H1 (cell line): ENCODE results near the gene C2orf81. TPM values are rescaled to one million over a fixed set of nuclear protein-coding genes. Genes with fewer than 3 reads are reported as not detected.

Experiments used
- CTCF ChIA-PET: fragments of 300-600 bp; sonication (Branson Sonifier 250); formaldehyde crosslinking; loops from one replicate; lab custom pipeline; 2021; ENCODE audit not compliant: partially characterized antibody; lab: Charles Lee
- POLR2A ChIA-PET: fragments of 300-600 bp; sonication (Branson Sonifier 250); formaldehyde crosslinking; loops from one replicate; lab custom pipeline; 2021; ENCODE audit warnings: inconsistent platforms; ENCODE audit not compliant: partially characterized antibody; lab: Charles Lee
- DNase-seq, 2 experiments: peaks; one replicate each; pipeline versions ENCODE4 v3.0.0 to v3.0.0-alpha.2; 2010 to 2022; ENCODE audit warnings: low spot score in 2 of 2, low read depth in 1 of 2, mixed read lengths in 1 of 2
- FAIRE-seq: peaks from 2 replicates; lab custom pipeline; 2011; peaks lifted over from hg19 to GRCh38; lab: Jason Lieb, UNC
- H2AFZ ChIP-seq: 2 replicates; pipeline ENCODE4 v1.8.1; 2012; ENCODE audit warnings: low read length, inconsistent platforms
- H2AK5ac ChIP-seq: 2 replicates; pipeline ENCODE4 v1.6.1; 2013; ENCODE audit warnings: low read depth, low read length
- H2BK120ac ChIP-seq: replicated peaks from 2 replicates; pipeline ENCODE3; 2013; ENCODE audit warnings: low read depth, low read length, inconsistent platforms
- H2BK12ac ChIP-seq: 2 replicates; pipeline ENCODE4 v1.6.1; 2013; ENCODE audit warnings: low read depth, low read length
- H2BK15ac ChIP-seq: 2 replicates; pipeline ENCODE4 v1.6.1; 2013; ENCODE audit warnings: low read length
- H2BK20ac ChIP-seq: 2 replicates; pipeline ENCODE4 v1.6.1; 2013; ENCODE audit warnings: low read length
- H2BK5ac ChIP-seq: 2 replicates; pipeline ENCODE4 v1.6.1; 2013; ENCODE audit warnings: low read depth, low read length
- H3K14ac ChIP-seq: 2 replicates; pipeline ENCODE4 v1.6.1; 2013; ENCODE audit warnings: inconsistent platforms; ENCODE audit not compliant: insufficient read length
- H3K18ac ChIP-seq: 2 replicates; pipeline ENCODE4 v1.6.1; 2013; ENCODE audit warnings: low read length; ENCODE audit errors: extremely low read depth
- H3K23ac ChIP-seq: 2 replicates; pipeline ENCODE4 v1.6.1; 2013; ENCODE audit warnings: inconsistent platforms; ENCODE audit not compliant: insufficient read length
- H3K23me2 ChIP-seq: 2 replicates; pipeline ENCODE4 v1.6.1; 2013; ENCODE audit warnings: low read depth, low read length
- H3K27ac ChIP-seq: 2 replicates; pipeline ENCODE4 v1.6.1; 2011; ENCODE audit warnings: low read depth, low read length, inconsistent platforms
- H3K27me3 ChIP-seq, 4 experiments: replicated peaks in 1 of 4; 1 replicate in 1 of 4; 2 replicates in 3 of 4; pipeline versions ENCODE4 v1.6.1 to v1.8.1; 2011 to 2013; ENCODE audit warnings: low read length in 3 of 4, mild to moderate bottlenecking in 3 of 4, inconsistent platforms in 2 of 4, mixed read lengths in 2 of 4, moderate library complexity in 1 of 4; ENCODE audit not compliant: control insufficient read depth in 3 of 4, insufficient read depth in 3 of 4; ENCODE audit errors: extremely low read depth in 1 of 4
- H3K36me3 ChIP-seq, 4 experiments: 2 replicates each; pipeline versions ENCODE4 v1.6.1 to v1.8.1; 2011 to 2013; ENCODE audit warnings: mild to moderate bottlenecking in 4 of 4, low read length in 3 of 4, moderate library complexity in 2 of 4, control low read depth in 1 of 4, inconsistent platforms in 1 of 4; ENCODE audit not compliant: insufficient read depth in 4 of 4, control insufficient read depth in 2 of 4
- H3K4ac ChIP-seq: replicated peaks from 2 replicates; pipeline ENCODE3; 2013; ENCODE audit warnings: low read length, low read depth, mixed read lengths, inconsistent platforms; ENCODE audit not compliant: insufficient read length
- H3K4me1 ChIP-seq, 4 experiments: replicated peaks in 1 of 4; 1 replicate in 1 of 4; 2 replicates in 3 of 4; pipeline versions ENCODE4 v1.6.1 to v1.8.1; 2011 to 2013; ENCODE audit warnings: low read length in 3 of 4, inconsistent platforms in 2 of 4, mixed read lengths in 1 of 4; ENCODE audit not compliant: insufficient read depth in 4 of 4, control insufficient read depth in 3 of 4
- H3K4me2 ChIP-seq, 2 experiments: 2 replicates each; pipeline versions ENCODE4 v1.6.1 to v1.8.1; 2011 to 2013; ENCODE audit warnings: low read depth in 2 of 2, low read length in 2 of 2, control low read depth in 1 of 2, inconsistent platforms in 1 of 2, mild to moderate bottlenecking in 1 of 2; ENCODE audit not compliant: insufficient read depth in 1 of 2
- H3K4me3 ChIP-seq, 4 experiments: fragments of 200-600, 300-600 bp in 1 of 4; sonication (generic), shearing (Covaris generic), sonication (Bioruptor Twin) in 1 of 4; 2 replicates each; pipeline versions ENCODE4 v1.5.1 to v1.8.1; 2011 to 2016; ENCODE audit warnings: low read length in 4 of 4, low read depth in 3 of 4, control low read depth in 2 of 4, inconsistent platforms in 2 of 4, mild to moderate bottlenecking in 2 of 4, mixed read lengths in 1 of 4, moderate library complexity in 1 of 4; ENCODE audit not compliant: insufficient read depth in 2 of 4; ENCODE audit errors: extremely low read depth in 1 of 4
- H3K56ac ChIP-seq: replicated peaks from 2 replicates; pipeline ENCODE3; 2013; ENCODE audit warnings: low read depth, mild to moderate bottlenecking, mixed read lengths, low read length, inconsistent platforms; ENCODE audit not compliant: insufficient read length
- H3K79me1 ChIP-seq: 2 replicates; pipeline ENCODE4 v1.6.1; 2013; ENCODE audit warnings: low read depth, low read length, control low read depth
- H3K79me2 ChIP-seq, 2 experiments: 2 replicates each; pipeline versions ENCODE4 v1.6.1 to v1.8.1; 2012 to 2013; ENCODE audit warnings: low read length in 2 of 2, mild to moderate bottlenecking in 2 of 2, inconsistent platforms in 1 of 2; ENCODE audit not compliant: insufficient read depth in 2 of 2, control insufficient read depth in 1 of 2
- H3K9ac ChIP-seq, 4 experiments: replicated peaks in 1 of 4; 1 replicate in 1 of 4; 2 replicates in 3 of 4; pipeline versions ENCODE4 v1.6.1 to v1.8.1; 2011 to 2013; ENCODE audit warnings: low read depth in 3 of 4, low read length in 3 of 4, control low read depth in 2 of 4, mild to moderate bottlenecking in 2 of 4, moderate library complexity in 2 of 4, inconsistent platforms in 1 of 4; ENCODE audit errors: extremely low read depth in 1 of 4
- H3K9me3 ChIP-seq, 2 experiments: 2 replicates each; pipeline versions ENCODE4 v1.6.1 to v1.8.1; 2012 to 2013; ENCODE audit warnings: mild to moderate bottlenecking in 2 of 2, moderate library complexity in 2 of 2, control low read depth in 1 of 2, inconsistent platforms in 1 of 2, low read depth in 1 of 2, low read length in 1 of 2, mixed read lengths in 1 of 2; ENCODE audit not compliant: insufficient read depth in 2 of 2
- H4K20me1 ChIP-seq, 2 experiments: replicated peaks in 1 of 2; 2 replicates each; pipeline versions ENCODE3 to v1.8.1; 2011 to 2013; ENCODE audit warnings: inconsistent platforms in 2 of 2, low read length in 2 of 2, mild to moderate bottlenecking in 1 of 2; ENCODE audit not compliant: insufficient read depth in 2 of 2, control insufficient read depth in 1 of 2
- H4K5ac ChIP-seq: 2 replicates; pipeline ENCODE4 v1.6.1; 2013; ENCODE audit warnings: low read length, low read depth, mixed read lengths, inconsistent platforms; ENCODE audit not compliant: insufficient read length
- H4K8ac ChIP-seq: 2 replicates; pipeline ENCODE4 v1.8.0; 2013; ENCODE audit warnings: mild to moderate bottlenecking, moderate library complexity, low read length, inconsistent platforms; ENCODE audit not compliant: insufficient read depth; ENCODE audit errors: extremely low read depth
- H4K91ac ChIP-seq: replicated peaks from 2 replicates; pipeline ENCODE3; 2013; ENCODE audit warnings: low read length, mixed read lengths, inconsistent platforms; ENCODE audit not compliant: insufficient read length
- SP1 ChIP-seq: IDR thresholded peaks from 2 replicates; pipeline ENCODE4 v1.6.1; 2011; ENCODE audit warnings: low read depth, low read length
- WGBS, 2 experiments: shearing (Covaris generic) in 1 of 2; methylation state at CpG; one replicate each; pipeline versions ENCODE4 v1.1.6 to v1.1.7; 2013 to 2015; ENCODE audit warnings: low lambda C conversion rate in 2 of 2, mixed read lengths in 2 of 2, inconsistent platforms in 1 of 2, low coverage in 1 of 2, missing lambda C conversion rate in 1 of 2; ENCODE audit not compliant: insufficient replicate concordance in 2 of 2, insufficient coverage in 1 of 2, insufficient read length in 1 of 2; ENCODE audit errors: extremely low coverage in 1 of 2, missing lambda C conversion rate in 1 of 2; 5-methylcytosine and 5-hydroxymethylcytosine counted together
- polyA plus RNA-seq, 7 experiments: library from polyadenylated mRNA; depleted of rRNA in 3 of 7; stranded (reverse) in 5 of 7; unstranded in 2 of 7; fragments of >200 nt in 5 of 7; fragments of 200-250 nt in 2 of 7; gene quantifications; 1 replicate in 5 of 7; 2 replicates in 1 of 7; 4 replicates in 1 of 7; pipeline versions ENCODE4 v1.2.1 to v1.2.3, GENCODE V29; 2011 to 2013; ENCODE audit warnings: missing spikeins in 2 of 7, mixed read lengths in 2 of 7
- total RNA-seq: library from RNA; stranded (reverse); fragmentation: NEBNext Ultra II Directional; extraction: Animal tissue kit (Norgen Biotek cat#: 25700); gene quantifications from 2 replicates; pipeline ENCODE4 v1.2.1, GENCODE V29; 2021

The C2orf81 gene
- total and polyA plus RNA-seq, 2 of the 8 experiments (the other 6 are each of a cell fraction or from before 2014, with no cell fraction given) = 1.6 to 3.3 TPM

DNA sequence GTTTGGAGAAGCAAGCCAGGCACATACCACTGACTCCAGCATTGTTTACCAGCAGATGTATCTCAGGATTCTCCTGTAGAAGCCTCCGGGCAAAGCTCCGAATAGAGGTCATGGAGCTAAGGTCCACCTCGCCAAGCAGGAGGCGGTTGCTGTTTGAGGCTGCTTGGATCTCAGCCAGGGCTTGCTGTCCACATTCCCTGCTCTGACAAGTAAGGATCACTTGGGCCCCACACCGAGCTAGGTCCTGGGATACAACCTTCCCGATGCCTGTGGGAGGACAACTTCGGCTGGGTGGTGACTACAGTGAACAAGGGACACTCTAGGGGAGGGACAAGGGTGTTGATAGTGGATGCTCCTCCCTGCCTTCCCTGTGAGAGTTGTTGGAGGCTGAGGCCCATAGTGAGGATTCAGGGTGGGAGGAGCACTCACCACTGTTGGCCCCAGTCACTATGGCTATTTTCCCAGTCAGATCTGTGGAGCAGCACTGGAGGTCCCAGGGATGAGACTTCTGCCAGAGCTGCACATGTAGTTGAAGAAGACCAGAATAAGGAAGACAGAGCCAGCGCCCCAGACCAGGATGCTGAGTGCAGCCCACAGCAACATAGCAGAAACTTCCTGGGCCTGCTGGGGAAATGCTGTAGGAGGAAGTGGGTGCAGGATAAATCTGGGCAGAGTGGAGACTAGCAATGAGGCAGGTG, 8.3 kb downstream of the C2orf81 start:
- H3K79me1 ChIP-seq = no peaks in the 10 kb centered on the region
- no peak for TF ChIP-seq SP1
- H2BK15ac ChIP-seq = no peak overlapping the region
- FAIRE-seq (no peak), DNase-seq (no peak)
- H2BK12ac ChIP-seq = no peak overlapping the region
- H3K23me2 ChIP-seq = no peaks in the 10 kb centered on the region
- H3K14ac ChIP-seq = no peak overlapping the region
- no peak overlapping the region for H3K18ac ChIP-seq
- H4K91ac ChIP-seq = no peak overlapping the region
- POLR2A ChIA-PET = interaction anchor here (0.9 to 1.3 kb wide), 3 partner anchors 8 to 11 kb away, joined by 3 to 5 read pairs (median 4); partner anchors contain the start of genes C2orf81 and WDR54
- no peak overlapping the region for H2AFZ ChIP-seq
- H3K36me3 ChIP-seq = no peaks in the 10 kb centered on the region
- peaks cover 0 to 13% (median 0%) of the 10 kb centered on the region in 4 experiments; a peak in 3 of 7 replicates for H3K4me1 ChIP-seq
- peaks cover 0 to 4% (median under 1%) of the 10 kb centered on the region in 4 experiments; a peak in 2 of 7 replicates for H3K27me3 ChIP-seq
- H2BK20ac ChIP-seq = peak overlapping the region; percentile 52; the same call in 1 of the 2 replicates
- H2AK5ac ChIP-seq = no peak overlapping the region
- no peak overlapping the region for H3K4me3 ChIP-seq
- no peak overlapping the region for H3K4ac ChIP-seq
- H3K9me3 ChIP-seq = no peaks in the 10 kb centered on the region
- no peak overlapping the region for H3K27ac ChIP-seq
- no peak overlapping the region for H4K8ac ChIP-seq
- no peak overlapping the region for H3K4me2 ChIP-seq
- no peak overlapping the region for H3K23ac ChIP-seq
- no peak overlapping the region for H4K5ac ChIP-seq
- H3K56ac ChIP-seq = no peak overlapping the region
- no peak overlapping the region for H3K9ac ChIP-seq
- WGBS, 2 experiments = 88% methylated on average over 8 of the region's 8 CpGs; no CpG with 5 or more reads in 1 of the 2 experiments
- H4K20me1 ChIP-seq = no peaks in the 10 kb centered on the region
- no peak overlapping the region for H2BK5ac ChIP-seq
- H2BK120ac ChIP-seq = no peak overlapping the region
- CTCF ChIA-PET = interaction anchor here (1.6 to 4.0 kb wide), 2 partner anchors 12 to 78 kb away, joined by 5 to 19 read pairs; no protein-coding TSS in a partner anchor
- no peaks in the 10 kb centered on the region for H3K79me2 ChIP-seq
